ENCODE results near the gene ASGR2. TPM values are rescaled to one million over a fixed set of nuclear protein-coding genes. Genes with fewer than 3 reads are reported as not detected.

Gene ASGR2
- polyA plus RNA-seq, 1 donor from 2014 or later: not detected

DNA sequence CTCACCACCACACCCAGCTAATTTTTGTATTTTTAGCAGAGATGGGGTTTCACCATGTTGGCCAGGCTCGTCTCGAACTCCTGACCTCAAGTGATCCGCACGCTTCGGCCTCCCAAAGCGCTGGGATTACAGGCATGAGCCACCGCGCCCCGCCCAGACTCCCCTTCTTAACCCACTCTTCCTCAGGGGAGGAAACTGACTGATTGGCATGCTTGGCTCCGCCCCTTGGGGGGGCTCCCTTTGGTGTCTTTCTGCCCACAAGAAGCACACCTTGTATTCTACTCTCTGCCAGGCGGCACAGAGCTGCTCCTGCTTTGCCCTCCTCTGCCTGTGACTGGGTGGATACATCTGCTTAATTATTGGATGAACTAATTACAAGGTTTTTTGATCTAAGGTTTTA, 4.7 kb upstream of the ASGR2 start:
- H3K4me3 ChIP-seq (ENCODE audit: low read length): no peak overlapping the region
- H3K27me3 ChIP-seq (ENCODE audit: insufficient read depth, low read depth, low read length): no peaks in the 10 kb centered on the region
- H4K20me1 ChIP-seq (ENCODE audit: insufficient read depth): no peaks in the 10 kb centered on the region
- H2AFZ ChIP-seq (ENCODE audit: low read depth, low read length): no peak overlapping the region
- TF ChIP-seq, protein P1, sequence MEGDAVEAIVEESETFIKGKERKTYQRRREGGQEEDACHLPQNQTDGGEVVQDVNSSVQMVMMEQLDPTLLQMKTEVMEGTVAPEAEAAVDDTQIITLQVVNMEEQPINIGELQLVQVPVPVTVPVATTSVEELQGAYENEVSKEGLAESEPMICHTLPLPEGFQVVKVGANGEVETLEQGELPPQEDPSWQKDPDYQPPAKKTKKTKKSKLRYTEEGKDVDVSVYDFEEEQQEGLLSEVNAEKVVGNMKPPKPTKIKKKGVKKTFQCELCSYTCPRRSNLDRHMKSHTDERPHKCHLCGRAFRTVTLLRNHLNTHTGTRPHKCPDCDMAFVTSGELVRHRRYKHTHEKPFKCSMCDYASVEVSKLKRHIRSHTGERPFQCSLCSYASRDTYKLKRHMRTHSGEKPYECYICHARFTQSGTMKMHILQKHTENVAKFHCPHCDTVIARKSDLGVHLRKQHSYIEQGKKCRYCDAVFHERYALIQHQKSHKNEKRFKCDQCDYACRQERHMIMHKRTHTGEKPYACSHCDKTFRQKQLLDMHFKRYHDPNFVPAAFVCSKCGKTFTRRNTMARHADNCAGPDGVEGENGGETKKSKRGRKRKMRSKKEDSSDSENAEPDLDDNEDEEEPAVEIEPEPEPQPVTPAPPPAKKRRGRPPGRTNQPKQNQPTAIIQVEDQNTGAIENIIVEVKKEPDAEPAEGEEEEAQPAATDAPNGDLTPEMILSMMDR (IDR thresholded peaks at IDR 0.05; ENCODE audit: poor library complexity, severe bottlenecking): no peak
- TF ChIP-seq TAF1 (IDR thresholded peaks at IDR 0.05; ENCODE audit: low read depth) (no peak), SMC3 (conservative IDR thresholded peaks at IDR 0.05; ENCODE audit: poor library complexity) (no peak), EZH2 (IDR thresholded peaks at IDR 0.05; ENCODE audit: borderline replicate concordance, insufficient read depth, low read length, poor library complexity, severe bottlenecking) (no peak), RAD21 (conservative IDR thresholded peaks at IDR 0.05) (no peak)
- TF ChIP-seq, protein P2, sequence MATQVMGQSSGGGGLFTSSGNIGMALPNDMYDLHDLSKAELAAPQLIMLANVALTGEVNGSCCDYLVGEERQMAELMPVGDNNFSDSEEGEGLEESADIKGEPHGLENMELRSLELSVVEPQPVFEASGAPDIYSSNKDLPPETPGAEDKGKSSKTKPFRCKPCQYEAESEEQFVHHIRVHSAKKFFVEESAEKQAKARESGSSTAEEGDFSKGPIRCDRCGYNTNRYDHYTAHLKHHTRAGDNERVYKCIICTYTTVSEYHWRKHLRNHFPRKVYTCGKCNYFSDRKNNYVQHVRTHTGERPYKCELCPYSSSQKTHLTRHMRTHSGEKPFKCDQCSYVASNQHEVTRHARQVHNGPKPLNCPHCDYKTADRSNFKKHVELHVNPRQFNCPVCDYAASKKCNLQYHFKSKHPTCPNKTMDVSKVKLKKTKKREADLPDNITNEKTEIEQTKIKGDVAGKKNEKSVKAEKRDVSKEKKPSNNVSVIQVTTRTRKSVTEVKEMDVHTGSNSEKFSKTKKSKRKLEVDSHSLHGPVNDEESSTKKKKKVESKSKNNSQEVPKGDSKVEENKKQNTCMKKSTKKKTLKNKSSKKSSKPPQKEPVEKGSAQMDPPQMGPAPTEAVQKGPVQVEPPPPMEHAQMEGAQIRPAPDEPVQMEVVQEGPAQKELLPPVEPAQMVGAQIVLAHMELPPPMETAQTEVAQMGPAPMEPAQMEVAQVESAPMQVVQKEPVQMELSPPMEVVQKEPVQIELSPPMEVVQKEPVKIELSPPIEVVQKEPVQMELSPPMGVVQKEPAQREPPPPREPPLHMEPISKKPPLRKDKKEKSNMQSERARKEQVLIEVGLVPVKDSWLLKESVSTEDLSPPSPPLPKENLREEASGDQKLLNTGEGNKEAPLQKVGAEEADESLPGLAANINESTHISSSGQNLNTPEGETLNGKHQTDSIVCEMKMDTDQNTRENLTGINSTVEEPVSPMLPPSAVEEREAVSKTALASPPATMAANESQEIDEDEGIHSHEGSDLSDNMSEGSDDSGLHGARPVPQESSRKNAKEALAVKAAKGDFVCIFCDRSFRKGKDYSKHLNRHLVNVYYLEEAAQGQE (IDR thresholded peaks at IDR 0.05; ENCODE audit: borderline replicate concordance): no peak
- no peaks in the 10 kb centered on the region for H3K36me3 ChIP-seq (ENCODE audit: insufficient read depth, low read length)
- no peak overlapping the region for H3K4me2 ChIP-seq (ENCODE audit: low read length)
- no peaks in the 10 kb centered on the region for H3K79me2 ChIP-seq (replicated peaks; ENCODE audit: insufficient read depth, low read length)
- no peaks in the 10 kb centered on the region for H3K9me3 ChIP-seq (ENCODE audit: low read length)
- H3K9me2 ChIP-seq (ENCODE audit: insufficient read depth, low read length): no peaks in the 10 kb centered on the region
- no peak overlapping the region for H3K9ac ChIP-seq (ENCODE audit: low read length)
- no peak overlapping the region for H3K27ac ChIP-seq (ENCODE audit: low read length)
- H3F3A ChIP-seq (ENCODE audit: insufficient read depth, low read length, poor library complexity, severe bottlenecking): no peaks in the 10 kb centered on the region

DNA sequence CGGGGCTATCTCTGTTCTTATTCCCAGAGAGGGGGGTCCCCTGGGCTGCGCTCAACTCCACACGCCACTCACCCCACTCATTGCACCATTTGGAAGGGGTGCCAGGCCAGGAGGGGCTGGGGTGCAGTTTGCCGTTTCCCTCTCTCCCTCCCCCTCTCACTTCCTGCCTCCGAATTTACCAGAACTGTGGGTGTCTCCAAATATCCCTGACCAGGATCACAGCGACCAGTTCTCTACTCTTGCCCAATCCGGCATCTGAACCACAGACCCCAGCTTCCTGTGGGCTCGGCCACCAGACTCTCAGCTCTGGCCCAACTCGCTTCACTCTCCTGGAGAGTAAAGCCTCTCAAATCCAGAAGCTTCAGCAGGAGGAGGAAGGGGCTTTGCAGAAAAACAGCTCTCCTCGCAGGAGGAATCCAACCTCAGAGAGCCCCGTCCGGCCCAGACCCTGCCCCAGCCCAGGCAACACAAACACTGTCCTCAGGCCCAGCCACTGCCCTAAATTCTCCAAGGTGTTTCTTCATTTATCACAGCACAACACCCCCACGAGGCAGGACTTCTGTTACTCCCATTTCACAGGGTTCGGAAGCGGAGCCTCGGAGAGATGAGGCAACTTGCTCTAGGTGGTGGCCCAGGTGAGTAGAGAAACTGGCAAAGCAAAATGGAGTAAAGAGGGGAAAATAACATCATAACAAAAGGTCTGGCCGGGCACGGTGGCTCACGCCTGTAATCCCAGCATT, 423 bp upstream of the ASGR2 start:
- no peaks in the 10 kb centered on the region for H3K79me2 ChIP-seq (replicated peaks; ENCODE audit: insufficient read depth, low read length)
- no peaks in the 10 kb centered on the region for H3K36me3 ChIP-seq (ENCODE audit: insufficient read depth, low read length)
- no peaks in the 10 kb centered on the region for H3K27me3 ChIP-seq (ENCODE audit: insufficient read depth, low read depth, low read length)
- TF ChIP-seq SMC3 (conservative IDR thresholded peaks at IDR 0.05; ENCODE audit: poor library complexity): no peak
- TF ChIP-seq MXI1 (conservative IDR thresholded peaks at IDR 0.05; ENCODE audit: poor library complexity, severe bottlenecking): no peak
- H4K20me1 ChIP-seq (ENCODE audit: insufficient read depth): no peaks in the 10 kb centered on the region
- H2AFZ ChIP-seq (ENCODE audit: low read depth, low read length): no peak overlapping the region
- no peaks in the 10 kb centered on the region for H3F3A ChIP-seq (ENCODE audit: insufficient read depth, low read length, poor library complexity, severe bottlenecking)
- H3K9ac ChIP-seq (ENCODE audit: low read length): no peak overlapping the region
- no peak overlapping the region for H3K4me2 ChIP-seq (ENCODE audit: low read length)
- no peaks in the 10 kb centered on the region for H3K9me2 ChIP-seq (ENCODE audit: insufficient read depth, low read length)
- H3K9me3 ChIP-seq (ENCODE audit: low read length): no peaks in the 10 kb centered on the region
- H3K4me3 ChIP-seq (ENCODE audit: low read length): no peak overlapping the region
- no peak overlapping the region for H3K27ac ChIP-seq (ENCODE audit: low read length)
